Smooth muscle cell of the brain vasculature (primary cell): ENCODE data around the gene CHST8.
"Not testable (repeated sequence)": the region's sequence is repeated elsewhere in the genome, so short reads cannot be mapped to it uniquely, and the experiment has no call there.

Experiments used
- DNase-seq: peaks from one replicate; pipeline ENCODE4 v3.0.0-alpha.2; 2012; ENCODE audit warnings: low read depth, low spot score

CHST8 gene, protein sequence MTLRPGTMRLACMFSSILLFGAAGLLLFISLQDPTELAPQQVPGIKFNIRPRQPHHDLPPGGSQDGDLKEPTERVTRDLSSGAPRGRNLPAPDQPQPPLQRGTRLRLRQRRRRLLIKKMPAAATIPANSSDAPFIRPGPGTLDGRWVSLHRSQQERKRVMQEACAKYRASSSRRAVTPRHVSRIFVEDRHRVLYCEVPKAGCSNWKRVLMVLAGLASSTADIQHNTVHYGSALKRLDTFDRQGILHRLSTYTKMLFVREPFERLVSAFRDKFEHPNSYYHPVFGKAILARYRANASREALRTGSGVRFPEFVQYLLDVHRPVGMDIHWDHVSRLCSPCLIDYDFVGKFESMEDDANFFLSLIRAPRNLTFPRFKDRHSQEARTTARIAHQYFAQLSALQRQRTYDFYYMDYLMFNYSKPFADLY

DNA sequence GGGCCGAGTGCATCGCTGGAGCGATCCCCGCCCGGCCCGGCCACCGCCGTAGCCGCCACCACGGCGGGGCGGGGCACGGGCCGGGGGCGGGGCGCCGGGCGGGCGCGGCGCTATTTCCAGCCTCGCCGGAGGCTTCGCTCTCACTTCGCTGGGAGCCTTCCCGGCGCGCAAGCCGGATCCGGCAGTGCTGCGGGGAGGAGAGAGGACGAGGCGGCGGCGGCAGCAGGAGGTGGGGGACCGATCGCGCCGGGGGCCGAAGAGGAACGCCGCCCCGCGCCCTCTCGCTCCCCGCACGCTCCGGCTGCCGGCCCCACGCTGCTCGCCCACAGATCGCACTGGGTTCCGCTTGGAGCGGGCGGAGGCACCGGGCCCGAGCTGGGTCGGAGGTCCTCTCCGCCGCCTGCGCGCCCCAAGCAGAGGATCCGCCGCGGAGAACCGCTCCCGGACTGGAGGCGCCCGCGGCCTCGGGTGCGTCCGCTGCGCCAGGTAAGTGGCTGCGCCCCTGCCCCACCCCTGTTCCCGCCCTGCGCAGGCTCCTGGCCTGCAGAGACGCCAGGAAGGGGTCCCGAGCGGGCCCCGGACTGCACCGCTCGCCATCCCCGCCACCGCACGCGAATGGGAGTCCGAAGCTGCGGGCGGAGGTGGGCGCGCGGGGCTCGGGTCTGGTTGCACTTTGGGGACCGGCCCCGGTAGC, at the start of gene CHST8:
TSS of gene CHST8 (plus strand) at position 143 of the 694 bp plus-strand sequence. CDS start 67,309 bp downstream, outside the sequence.
- no peak for DNase-seq

DNA sequence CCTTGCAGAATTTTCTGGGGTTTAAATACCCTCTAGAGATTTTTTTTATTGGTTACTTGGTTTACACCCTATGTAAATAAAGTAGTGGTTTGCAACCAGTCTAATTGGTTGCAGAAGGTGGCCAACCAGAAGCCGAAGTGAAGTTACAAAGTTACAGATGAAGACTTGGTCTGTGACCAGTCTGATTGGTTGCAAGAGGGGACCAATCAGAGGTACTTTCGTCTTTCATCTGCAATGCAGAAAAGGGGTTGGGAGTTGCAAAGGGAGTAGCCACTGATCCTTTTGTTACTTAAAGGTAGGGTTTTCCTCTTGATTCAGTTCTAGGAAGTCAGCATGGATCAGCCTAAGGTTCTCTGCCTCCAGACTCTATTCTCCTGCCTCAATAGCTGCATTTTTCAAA, 48.8 kb upstream of the CHST8 start:
- no peak for DNase-seq

DNA sequence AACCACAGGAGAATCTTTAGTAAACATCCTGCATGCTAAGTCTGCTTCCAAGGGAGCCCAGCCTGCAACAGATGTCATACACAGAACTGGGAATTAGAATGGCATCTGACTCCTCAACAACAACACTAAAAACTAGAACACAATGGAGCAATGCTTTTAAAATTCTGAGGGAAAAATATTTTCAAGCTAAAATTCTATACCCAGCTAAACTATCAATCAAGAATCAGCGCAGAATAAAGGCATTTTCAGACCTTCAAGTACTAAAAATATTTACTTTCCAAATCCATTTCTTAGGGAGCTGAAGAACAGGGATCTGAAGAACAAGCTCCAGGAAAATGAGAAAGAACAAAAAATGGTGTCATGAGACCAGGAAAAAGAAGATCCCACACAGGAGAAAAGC, 46.9 kb upstream of the CHST8 start:
- DNase-seq = no peak

DNA sequence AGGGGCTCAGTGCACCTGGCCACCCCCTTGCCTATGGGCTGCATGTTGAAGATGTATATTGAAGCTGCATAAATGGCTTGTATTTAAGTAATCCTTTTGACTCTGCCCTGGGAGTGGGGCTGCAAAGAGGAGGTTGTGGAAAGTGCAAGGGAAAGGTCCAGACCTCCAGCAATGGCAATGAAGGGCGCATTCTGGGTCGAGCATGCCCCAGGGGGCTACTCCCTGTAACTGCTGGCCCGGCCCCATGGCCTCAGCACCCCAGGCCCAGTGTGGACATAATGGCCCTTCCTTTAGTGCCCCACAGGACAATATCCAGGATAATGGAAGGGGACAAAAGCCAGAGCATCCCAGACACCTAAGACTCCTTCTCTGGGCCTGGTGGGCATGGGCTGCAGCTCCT, 43.1 kb upstream of the CHST8 start:
- no peak for DNase-seq

DNA sequence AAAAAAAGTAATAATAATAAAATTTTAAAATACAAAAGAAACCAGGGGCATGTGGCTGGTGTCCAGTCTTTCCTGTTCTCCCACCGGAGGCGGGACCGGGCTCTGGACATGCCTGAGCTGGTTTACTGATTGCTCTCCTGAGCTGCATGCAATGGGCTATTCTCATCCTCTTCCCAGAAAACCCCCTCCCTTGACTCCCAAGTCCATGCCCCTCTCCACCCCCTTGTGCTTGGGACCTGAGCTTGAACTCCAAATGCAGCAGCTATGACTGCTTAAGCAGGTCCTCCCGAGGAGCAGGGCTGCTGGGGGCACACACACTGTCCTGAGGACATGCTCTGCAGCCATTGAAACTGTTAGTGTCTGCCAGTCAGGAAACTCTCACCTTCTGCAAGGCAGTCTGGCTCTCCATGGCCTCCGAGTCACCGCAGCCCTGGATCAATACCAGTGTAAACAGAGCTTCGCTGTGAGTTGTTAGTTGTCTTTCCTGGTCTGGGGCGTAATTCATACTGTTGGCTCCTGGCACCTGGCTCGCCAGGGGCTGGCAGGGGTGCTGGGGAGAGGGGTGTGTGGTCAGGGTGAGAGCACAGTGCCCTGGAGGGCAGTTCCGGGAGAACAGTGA, 41.6 kb upstream of the CHST8 start:
- DNase-seq = no peak

DNA sequence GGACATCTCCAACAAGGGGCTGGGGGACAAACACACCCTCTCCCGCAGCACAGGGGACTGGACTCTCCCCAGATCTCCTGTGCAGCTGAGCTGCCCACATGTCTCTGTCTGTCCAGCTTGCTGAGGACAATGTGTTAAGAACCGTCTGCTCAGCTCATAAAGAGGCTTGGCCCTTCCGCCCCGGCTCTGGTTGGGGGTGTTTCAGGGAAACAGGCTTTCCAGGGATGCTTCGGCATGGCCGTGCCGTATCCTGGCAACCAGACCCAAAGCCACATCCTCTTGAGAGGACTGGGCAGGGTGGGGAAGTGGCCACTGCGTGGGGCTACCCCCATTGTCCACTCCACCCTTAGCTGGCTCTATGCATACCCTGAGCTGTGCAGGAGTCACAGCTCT, 41.1 kb upstream of the CHST8 start:
- DNase-seq = no peak

DNA sequence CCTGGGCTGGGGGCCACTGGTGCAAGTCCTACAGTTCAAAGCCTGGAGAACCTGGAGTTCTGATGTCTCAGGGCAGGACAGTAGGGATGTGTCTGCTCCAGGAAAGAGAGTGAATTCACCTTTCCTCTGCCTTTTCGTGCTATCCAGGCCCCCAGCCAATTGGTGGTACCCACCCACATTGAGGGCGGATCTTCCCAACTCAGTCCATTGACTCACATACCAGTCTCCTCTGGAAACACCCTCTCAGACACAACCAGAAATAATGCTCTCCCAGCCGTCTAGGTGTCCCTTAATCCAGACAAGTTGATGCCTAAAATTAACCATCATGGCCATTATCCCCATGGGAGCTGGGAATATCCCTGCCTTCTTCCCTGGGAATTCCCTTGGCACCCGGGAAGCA, 38.8 kb upstream of the CHST8 start:
- no peak for DNase-seq

DNA sequence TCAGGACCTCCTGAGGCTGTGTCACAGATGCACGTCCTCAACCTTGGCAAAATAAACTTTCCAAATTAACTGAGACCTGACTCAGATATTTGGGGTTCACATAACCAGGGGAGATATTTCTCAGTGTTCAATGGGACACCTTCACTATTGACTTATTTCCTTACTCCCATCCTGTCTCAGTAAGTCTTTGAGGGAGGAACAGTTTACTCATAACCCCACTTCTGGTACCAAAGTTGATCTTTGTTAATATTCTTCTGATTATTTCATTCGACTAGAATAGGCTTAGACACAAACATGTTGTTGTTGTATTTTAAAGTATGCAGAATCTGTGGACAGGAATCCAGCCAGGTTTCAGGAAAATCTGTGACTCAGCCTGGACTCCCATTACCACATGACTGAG, 34.6 kb upstream of the CHST8 start:
- no peak for DNase-seq

DNA sequence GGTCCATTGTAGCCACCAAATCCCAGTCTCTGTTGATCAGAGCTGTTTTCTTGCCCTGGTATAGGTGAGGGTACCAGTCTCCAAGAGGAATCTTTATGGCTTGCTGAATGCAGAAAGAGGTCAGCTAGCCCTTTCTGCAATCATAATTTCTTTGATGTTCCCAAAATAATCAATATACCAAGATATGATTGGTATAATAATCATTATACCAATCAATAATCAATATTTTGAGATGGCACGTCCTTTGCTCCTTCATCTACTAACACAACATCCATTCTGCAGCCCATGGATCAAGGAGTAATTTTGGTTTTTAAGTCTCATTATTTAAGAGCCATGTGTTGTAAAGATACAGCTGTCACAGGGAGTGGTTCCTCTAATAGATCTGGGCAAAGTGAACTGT, 31.5 kb upstream of the CHST8 start:
- no peak for DNase-seq

DNA sequence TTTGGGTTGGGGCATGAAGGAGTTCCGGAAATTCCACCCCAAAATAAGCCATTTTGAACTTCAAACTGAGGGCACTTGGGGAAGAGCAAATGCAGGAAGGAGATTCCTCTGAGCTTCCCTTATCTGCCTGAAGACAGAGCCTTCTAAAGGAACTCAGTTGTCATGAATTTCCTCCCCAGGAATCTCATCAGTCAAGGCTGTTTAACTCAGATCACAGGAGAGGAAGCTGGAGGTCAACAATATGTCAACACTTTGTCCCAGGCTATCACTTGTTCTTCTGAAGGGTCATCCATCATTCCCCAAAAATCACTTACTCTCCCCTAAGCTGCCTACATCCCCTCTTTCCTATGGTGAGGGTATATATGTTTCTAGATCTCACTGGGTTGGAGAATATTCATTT, 26.0 kb upstream of the CHST8 start:
- no peak for DNase-seq

DNA sequence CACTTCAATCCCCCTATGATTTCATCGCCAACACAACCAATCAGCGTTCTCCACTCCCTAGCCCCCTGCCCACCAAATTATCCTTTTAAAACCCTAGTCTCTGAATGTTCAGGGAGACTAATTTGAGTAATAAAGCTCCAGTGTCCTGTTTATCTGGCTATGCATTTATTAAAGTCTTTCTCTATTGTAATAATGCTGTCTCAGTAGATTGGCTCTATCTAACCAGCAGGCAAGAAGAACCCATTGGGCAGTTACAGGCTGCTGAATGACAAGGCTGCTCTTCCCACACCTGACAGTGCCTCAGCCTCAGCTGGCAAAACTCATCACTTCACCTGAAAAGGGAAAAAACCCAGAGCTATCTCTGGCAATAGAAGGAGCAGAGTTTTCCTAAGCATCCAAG, 20.2 kb upstream of the CHST8 start:
- DNase-seq = no peak

DNA sequence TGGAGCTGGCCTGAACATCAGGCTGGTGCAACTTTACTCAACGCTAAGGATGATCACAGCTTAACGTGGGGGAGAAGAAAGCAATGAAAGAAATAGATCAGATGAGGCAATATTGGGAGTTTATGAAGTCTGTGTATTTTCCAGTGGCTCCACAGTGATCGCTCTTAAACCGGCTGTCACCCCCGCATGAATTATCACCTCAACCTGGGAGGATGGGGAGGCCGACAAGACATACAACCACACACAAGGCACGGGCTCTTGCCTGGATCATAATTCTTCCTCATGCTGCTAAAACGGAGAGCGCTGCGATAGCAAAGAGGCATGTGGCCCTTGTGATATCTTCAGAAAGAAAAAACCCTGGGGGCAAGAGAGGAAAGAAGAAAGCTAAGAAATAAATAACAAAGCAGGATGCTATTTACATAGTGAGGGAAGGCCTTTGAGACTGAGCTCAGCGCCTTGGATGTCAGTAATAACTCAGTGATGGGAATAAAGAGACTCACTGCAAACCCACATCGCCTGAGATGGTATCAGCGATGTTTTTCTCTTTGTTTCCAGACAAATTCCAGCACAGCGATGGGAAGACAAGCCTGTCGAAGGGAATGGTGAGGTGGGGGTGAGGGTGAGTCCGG, 19.1 kb upstream of the CHST8 start:
- no peak for DNase-seq

DNA sequence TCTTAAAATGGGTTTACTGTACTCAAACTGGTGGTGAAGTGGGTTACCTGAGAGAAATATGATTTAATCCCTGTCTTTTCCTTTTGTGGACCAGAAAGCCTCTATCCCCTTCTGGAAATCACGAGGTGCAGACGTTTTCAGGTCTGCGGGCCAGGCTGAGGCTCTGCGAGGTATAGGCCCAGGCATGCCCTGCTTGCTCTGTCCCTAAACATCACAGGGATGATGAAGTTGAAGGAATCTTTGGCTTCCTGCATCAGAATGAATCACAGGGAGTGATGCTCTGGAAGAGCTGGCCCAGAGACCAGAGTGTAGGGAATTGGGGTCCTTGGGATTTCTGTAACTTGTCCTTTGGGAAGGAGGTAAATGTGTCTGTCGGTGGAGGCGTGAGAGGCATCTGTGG, 18.4 kb upstream of the CHST8 start:
- DNase-seq = no peak

DNA sequence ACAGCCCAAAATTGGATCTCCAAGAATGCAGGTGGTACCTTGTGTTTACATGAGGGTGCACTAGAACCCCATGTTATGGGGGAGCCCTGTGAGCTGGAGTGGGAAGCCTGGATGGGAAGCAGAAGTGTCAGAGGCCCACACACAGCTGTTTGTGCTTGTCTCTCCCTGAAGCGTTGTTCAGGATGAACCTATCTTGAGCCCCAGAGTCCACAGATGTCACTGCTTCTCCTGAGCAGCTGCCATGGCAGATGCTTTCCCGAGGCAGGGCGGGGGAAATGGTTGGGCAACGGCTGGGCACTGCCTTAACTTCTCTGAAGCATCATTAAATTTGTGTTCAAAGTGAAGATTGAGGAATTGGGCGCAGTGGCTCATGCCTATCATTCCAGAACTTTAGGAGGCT, 17.1 kb upstream of the CHST8 start:
- DNase-seq = no peak

DNA sequence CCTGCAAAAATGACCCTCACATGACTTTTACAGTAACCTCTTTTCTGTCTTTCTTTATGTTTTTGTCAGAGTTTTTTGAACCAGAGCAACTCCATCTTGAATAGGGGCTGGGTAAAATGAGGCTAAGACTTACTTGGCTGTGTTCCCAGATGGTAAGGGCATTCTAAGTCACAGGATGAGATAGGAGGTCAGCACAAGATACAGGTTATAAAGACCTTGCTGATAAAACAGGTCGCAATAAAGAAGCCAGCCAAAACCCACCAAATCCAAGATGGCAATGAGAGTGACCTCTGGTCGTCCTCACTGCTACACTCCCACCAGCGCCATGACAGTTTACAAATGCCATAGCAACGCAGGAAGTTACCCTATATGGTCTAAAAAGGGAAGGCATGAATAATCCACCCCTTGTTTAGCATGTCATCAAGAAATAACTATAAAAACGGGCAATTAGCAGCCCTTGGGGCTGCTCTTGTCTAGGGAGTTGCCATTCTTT, 15.9 kb upstream of the CHST8 start:
- DNase-seq = not testable (repeated sequence)

DNA sequence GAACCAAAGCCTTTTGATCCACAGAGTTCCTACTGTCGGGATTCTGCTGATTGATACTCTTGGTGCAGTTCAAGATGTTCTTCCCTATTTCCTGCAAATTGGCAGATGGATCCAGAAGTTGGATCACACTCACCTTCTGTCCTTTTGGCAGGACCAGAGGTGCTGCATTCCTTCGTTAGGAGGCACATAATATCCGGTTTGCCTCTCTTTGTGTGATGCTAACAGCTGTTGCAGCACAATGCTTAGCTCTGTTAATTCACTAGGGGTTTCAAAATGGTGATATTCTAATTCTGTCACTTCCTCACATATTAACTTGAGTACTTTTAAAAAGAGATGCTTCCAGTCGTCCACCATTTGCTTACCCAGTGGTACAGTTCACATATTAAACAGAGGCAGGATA, 15.2 kb upstream of the CHST8 start:
- no peak for DNase-seq

DNA sequence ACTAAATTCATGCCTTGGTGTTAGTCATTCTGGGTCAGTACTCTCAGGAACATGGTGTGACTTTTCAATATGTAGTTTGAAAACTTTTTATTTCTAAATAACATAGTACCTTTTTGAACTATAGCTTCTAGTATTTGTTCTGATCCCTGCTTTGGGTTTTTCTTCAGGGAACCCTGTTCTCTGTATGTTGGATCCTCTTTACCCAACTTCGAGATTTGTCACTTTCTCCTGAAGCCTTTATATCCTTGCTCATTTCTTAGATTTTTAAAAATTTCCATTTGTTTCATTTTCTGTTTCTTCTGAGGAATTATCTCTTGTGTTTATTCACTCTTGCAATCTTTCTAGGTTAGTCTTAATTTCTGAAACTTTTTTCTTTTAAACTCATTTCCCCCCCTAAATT, 12.4 kb upstream of the CHST8 start:
- DNase-seq = no peak

DNA sequence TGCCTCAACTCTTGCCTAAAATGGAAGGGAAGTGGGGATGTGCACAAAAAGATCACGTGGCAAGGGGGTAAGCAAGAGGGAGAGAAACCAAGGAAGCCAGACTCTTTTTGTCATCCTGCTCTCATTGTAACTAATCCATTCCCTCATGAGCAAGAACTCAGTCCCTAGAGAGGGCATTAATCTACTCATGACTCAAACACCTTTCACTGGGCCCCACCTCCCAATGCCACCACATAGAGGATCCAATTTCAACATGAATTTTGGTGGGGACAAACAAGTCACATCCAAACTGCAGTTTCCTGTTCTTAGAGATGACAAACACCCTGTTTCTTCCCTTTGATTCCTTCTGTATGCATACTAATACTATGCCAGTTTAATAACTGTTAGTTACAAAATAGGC, 11.2 kb upstream of the CHST8 start:
- no peak for DNase-seq

DNA sequence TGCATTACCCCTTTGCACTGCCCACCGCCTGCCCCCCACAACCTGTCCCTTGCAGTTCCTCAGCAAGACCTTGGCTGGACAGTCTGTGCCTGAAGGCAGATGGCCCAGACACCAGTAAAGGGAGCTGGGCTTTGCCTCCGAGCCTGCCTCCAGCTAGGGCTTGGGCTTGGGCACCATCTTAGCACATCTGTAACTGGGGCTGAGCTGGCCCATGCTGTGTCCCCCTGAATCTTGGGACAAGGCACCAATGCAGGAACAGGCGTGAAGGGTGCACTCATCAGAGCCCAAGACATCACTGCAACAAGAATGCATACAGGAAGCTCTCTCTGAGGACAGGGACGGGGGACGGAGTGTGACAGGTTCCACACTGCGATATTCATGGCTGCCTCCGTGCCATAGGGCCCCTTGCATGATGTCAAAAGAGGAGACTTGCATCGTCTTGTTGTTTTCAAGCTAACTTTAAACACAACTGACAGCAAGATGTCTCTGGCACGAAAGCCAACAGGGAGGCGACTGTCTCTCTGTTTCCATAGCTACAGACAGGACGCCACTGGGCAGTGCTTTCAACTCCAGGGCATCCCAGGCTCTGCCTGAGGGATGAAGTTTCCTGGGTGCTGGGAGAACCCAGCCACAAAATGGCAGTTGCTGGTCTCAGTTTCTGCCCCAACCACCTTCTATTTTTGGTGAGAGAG, 8.7 kb upstream of the CHST8 start:
- no peak for DNase-seq

DNA sequence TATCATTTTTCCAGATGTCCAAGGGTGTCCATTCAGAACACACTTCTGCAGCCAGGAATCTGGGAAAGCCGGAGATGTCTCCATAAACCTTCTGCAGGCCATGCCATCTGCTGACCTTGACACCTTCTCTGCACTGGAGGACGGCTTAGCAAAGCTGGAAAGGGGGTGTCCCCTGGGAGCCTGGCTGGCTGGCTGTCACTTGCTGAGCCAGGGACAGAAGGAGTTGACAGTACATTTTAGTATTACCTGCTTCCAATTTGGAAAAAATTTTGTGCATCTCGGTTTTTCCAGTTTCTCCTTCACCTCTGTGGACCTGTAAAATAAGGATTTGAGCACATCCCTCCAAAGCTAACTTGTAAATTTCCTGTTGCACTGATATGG, 8.1 kb upstream of the CHST8 start:
- DNase-seq = no peak

DNA sequence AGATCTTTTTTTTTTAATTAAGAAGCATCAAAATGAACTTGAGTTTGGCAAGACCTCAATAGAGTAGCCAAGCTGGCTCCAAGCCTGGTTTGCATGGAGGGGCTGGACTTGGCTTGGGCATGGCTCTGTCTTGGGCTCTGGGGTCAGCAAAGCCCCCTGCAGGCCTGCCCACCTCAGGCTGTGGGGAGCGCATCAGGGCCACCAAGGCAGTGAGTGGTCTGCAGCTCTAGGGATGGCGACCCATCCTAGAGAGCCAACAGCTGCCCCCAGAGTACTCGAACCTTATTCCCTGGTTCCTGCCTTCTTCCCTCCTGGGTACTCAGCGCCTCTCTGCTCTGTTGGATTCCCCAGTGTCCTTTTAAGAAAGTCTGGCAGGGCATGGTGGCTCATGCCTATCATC, 5.4 kb upstream of the CHST8 start:
- no peak for DNase-seq

DNA sequence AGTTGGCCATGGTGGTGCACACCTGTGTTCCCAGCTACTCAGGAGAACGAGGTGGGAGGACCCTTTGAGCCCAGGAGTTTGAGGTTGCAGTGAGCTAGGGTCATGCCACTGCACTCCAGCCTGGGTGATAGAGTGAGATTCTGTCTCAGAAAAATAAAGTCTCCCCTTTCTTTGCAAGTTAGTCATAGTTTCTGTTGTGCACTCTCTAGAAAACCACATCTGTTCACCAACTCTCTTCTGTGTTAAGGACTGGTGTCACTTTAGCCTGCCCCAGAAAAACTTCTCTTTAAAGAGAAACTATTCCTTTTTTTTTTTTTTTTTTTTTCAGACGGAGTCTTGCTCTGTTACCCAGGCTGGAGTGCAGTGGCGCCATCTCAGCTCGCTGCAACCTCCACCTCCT, 4.9 kb upstream of the CHST8 start:
- DNase-seq = no peak
